ENCODE data around the gene RNF123. TPM values are rescaled to one million over a fixed set of nuclear protein-coding genes. Genes with fewer than 3 reads are reported as not detected.

RNF123 gene
- 10 to 100 TPM; 35.3 to 44.2 (median 39.8) TPM for total RNA-seq (2021; fragmentation: NEBNext Ultra II Directional; extraction: Animal tissue kit (Norgen Biotek cat#: 25700))
- long read RNA-seq, full-length matches to known transcripts: 2 of 13 reads
- long read RNA-seq, partial matches to known transcripts: 5 of 13 reads
- long read RNA-seq, other reads (novel, unspliced or antisense): 6 of 13 reads

DNA sequence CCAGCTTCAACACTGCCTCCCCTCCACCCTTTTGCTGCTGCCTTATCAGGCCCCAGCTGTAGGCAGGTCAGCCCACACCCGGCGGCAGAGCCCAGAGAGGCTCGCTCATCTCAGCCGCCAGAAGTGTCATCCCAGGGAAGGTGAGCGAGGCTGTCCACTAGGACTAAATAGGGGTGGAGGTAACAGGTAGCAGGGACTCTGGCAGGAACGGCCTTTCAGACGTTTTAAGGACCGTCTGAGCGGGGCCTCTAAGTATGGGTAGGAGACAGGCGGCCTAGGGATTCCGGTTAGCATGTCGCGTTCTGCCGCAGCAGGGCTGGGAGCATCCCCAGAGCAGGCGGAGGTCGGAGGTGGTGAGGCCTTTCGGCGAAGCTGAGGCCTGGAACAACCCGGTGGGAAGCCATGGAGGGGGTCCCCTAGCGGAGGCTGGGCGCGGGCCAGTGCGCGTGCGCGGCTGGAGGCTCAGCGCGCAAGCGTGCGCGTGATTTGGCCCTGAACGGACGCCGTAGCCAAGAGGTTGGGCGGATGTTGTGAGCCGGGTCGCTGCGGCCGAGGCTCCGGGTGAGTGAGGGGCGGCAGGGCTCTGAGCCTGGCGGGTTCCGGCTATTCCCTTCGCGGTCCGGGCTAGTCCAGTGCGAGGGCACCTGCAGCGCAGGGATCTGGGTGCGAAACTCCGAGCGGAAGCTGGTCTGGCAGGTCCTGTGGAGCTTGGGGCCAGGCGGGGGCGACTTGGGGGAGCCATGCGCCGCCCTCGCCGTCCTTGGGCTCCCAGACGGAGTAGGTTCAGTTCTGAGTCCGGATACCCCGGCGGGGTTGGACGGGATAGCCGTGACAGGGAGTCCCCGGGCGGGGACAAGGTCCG lies at the start of gene RNF123, which contains the start of gene MST1:
Gene RNF123, plus strand, starts transcription at position 512 of the 862 bp plus-strand sequence. CDS start 1,609 bp downstream, outside the sequence.
Gene MST1, minus strand, starts transcription at position 429 of the 862 bp plus-strand sequence. CDS start 783 bp downstream, outside the sequence.
- TF ChIP-seq CTCF (IDR thresholded peaks at IDR 0.05): peak; percentile 37
- Mint-ChIP-seq H3K4me3 (peak within 1 kb of the TSS; percentile 95), H3K9me3 (no peaks in the 10 kb centered on the region), H3K36me3 (ENCODE audit: low read depth) (peaks cover 5% of the 10 kb centered on the region; the same call in 1 of the 2 replicates), H3K4me1 (ENCODE audit: low read depth) (peaks cover 25% of the 10 kb centered on the region), H3K27me3 (ENCODE audit: insufficient read depth) (no peaks in the 10 kb centered on the region; the same call in 1 of the 2 replicates), H3K27ac (peak within 1 kb of the TSS; percentile 93)
- peak; percentile 74 for DNase-seq

DNA sequence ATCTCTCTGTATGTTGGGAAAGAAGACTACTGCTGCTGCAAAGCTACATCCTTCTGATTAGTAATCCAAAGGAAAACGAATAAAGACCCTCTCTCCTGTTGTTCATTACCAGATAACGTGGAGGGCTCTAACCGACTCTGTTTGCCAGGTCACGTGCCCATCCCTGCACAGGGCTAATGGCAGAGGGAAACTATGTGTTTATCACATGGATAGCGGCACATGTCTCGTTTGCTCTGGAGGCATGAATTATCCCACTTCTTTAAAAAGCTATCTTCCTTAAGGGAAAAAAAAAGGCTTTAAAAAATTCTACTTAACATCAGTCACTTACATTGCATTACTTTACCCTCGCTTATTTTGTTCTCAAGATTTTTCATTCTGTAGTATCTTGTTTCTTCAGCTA lies 48.1 kb upstream of the RNF123 start:
- peaks cover 7% of the 10 kb centered on the region for H3K4me1 Mint-ChIP-seq (ENCODE audit: low read depth)
- H3K27ac Mint-ChIP-seq: no peak overlapping the region
- no peak for DNase-seq
- no peaks in the 10 kb centered on the region for H3K36me3 Mint-ChIP-seq (ENCODE audit: low read depth)
- H3K27me3 Mint-ChIP-seq (ENCODE audit: insufficient read depth): peaks cover 21% of the 10 kb centered on the region
- H3K9me3 Mint-ChIP-seq: no peaks in the 10 kb centered on the region
- TF ChIP-seq CTCF (IDR thresholded peaks at IDR 0.05): no peak
- no peak overlapping the region for H3K4me3 Mint-ChIP-seq

GRCh38 chr3:49641921-49642707 lies 47.2 kb upstream of the RNF123 start:
- no peak overlapping the region for H3K27ac Mint-ChIP-seq
- no peak overlapping the region for H3K4me3 Mint-ChIP-seq
- H3K36me3 Mint-ChIP-seq (ENCODE audit: low read depth): no peaks in the 10 kb centered on the region
- H3K27me3 Mint-ChIP-seq (ENCODE audit: insufficient read depth): peaks cover 22% of the 10 kb centered on the region
- DNase-seq: no peak
- TF ChIP-seq CTCF (IDR thresholded peaks at IDR 0.05): no peak
- H3K4me1 Mint-ChIP-seq (ENCODE audit: low read depth): peaks cover 7% of the 10 kb centered on the region
- H3K9me3 Mint-ChIP-seq: no peaks in the 10 kb centered on the region

DNA sequence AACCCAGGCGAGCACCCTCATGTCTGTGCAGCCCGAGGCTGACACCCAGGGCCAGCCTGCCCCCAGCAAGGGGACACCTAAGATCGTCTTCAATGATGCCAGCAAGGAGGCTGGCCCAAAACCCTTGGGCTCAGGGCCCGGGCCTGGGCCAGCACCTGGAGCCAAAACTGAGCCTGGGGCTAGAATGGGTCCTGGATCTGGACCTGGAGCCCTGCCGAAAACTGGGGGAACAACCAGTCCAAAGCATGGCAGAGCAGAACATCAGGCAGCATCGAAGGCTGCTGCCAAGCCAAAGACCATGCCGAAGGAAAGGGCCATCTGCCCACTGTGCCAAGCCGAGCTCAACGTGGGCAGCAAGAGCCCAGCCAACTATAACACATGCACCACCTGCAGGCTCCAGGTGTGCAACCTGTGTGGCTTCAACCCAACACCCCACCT lies 46.6 kb upstream of the RNF123 start:
- no peak overlapping the region for H3K27ac Mint-ChIP-seq
- H3K4me3 Mint-ChIP-seq: no peak overlapping the region
- DNase-seq: no peak
- H3K36me3 Mint-ChIP-seq (ENCODE audit: low read depth): no peaks in the 10 kb centered on the region
- H3K27me3 Mint-ChIP-seq (ENCODE audit: insufficient read depth): peaks cover 22% of the 10 kb centered on the region
- H3K9me3 Mint-ChIP-seq: no peaks in the 10 kb centered on the region
- TF ChIP-seq CTCF (IDR thresholded peaks at IDR 0.05): no peak
- peaks cover 7% of the 10 kb centered on the region for H3K4me1 Mint-ChIP-seq (ENCODE audit: low read depth)

DNA sequence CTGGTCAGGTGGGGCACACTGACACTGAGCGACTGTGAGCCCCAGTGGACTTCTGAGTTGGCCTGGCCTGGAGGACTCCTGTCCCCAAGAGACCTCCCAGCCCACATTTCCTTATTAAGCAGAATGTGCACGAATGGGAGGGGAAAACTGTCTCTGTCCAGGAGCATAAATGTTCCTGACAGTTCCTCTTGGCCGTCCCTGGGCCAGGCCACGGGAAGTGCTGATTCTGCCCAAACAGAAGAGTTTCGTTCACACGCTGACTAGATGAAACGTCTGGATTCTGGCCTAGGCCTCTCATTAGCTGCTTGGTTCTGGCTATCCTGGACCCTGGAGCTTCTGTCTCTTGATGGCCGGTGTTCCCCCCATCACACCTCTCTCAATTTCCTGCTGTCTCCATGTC lies 44.7 kb upstream of the RNF123 start:
- Mint-ChIP-seq H3K4me1 (ENCODE audit: low read depth) (no peaks in the 10 kb centered on the region), H3K36me3 (ENCODE audit: low read depth) (no peaks in the 10 kb centered on the region), H3K4me3 (no peak overlapping the region), H3K9me3 (no peaks in the 10 kb centered on the region), H3K27me3 (ENCODE audit: insufficient read depth) (peaks cover 18% of the 10 kb centered on the region), H3K27ac (no peak overlapping the region)
- no peak for DNase-seq
- TF ChIP-seq CTCF (IDR thresholded peaks at IDR 0.05): no peak
